HepG2 (cell line): ENCODE results near the gene ERH. TPM values are rescaled to one million over a fixed set of nuclear protein-coding genes. Genes with fewer than 3 reads are reported as not detected.
A peak's percentile ranks its signal among the peaks of the same experiment; 100 is the strongest.

Source experiments
- CBX5 ChIP-seq: sonication (generic); formaldehyde crosslinking; IDR thresholded peaks from 2 replicates; pipeline ENCODE4 v1.4.0; 2020; ENCODE audit warnings: missing genetic modification reagents, borderline replicate concordance
- CCDC6 ChIP-seq: sonication (generic); formaldehyde crosslinking; IDR thresholded peaks from 2 replicates; pipeline ENCODE4 v1.8.1; 2022; ENCODE audit warnings: mild to moderate bottlenecking, missing genetic modification reagents, moderate library complexity
- CSRNP2 ChIP-seq: sonication (generic); formaldehyde crosslinking; conservative IDR thresholded peaks from 2 replicates; pipeline ENCODE4 v1.8.0; 2022; ENCODE audit warnings: low read depth, missing genetic modification reagents
- GATAD2A ChIP-seq: IDR thresholded peaks from 2 replicates; pipeline ENCODE4 v1.6.1; 2016
- HHEX ChIP-seq: IDR thresholded peaks from 2 replicates; pipeline ENCODE4 v1.6.1; 2016; ENCODE audit warnings: control low read depth
- HNRNPLL ChIP-seq: fragments of 200-400 bp; formaldehyde crosslinking; IDR thresholded peaks from 2 replicates; pipeline ENCODE4 v1.6.1; 2017; ENCODE audit warnings: mild to moderate bottlenecking, low read depth, low read length; ENCODE audit not compliant: poor library complexity, severe bottlenecking
- KDM6A ChIP-seq: IDR thresholded peaks from 2 replicates; pipeline ENCODE4 v1.6.1; 2016; ENCODE audit warnings: low read depth
- MBD4 ChIP-seq: IDR thresholded peaks from 2 replicates; pipeline ENCODE4 v1.6.1; 2012; ENCODE audit warnings: low read length, inconsistent platforms, borderline replicate concordance
- MEIS2 ChIP-seq: sonication (generic); formaldehyde crosslinking; IDR thresholded peaks from 2 replicates; pipeline ENCODE4 v1.9.0; 2021; ENCODE audit warnings: mild to moderate bottlenecking, missing genetic modification reagents
- NFKBIZ ChIP-seq: IDR thresholded peaks from 2 replicates; pipeline ENCODE4 v1.6.1; 2018; ENCODE audit warnings: missing genetic modification reagents, missing compliant biosample characterization
- PAX8 ChIP-seq: sonication (generic); formaldehyde crosslinking; IDR thresholded peaks from 2 replicates; pipeline ENCODE4 v1.8.0; 2022; ENCODE audit warnings: mild to moderate bottlenecking, missing genetic modification reagents, borderline replicate concordance
- RFXAP ChIP-seq: sonication (generic); formaldehyde crosslinking; IDR thresholded peaks from 2 replicates; pipeline ENCODE4 v1.4.0; 2020; ENCODE audit warnings: missing genetic modification reagents, borderline replicate concordance
- SIX1 ChIP-seq: sonication (generic); formaldehyde crosslinking; IDR thresholded peaks from 2 replicates; pipeline ENCODE4 v1.4.0; 2020; ENCODE audit warnings: missing genetic modification reagents, borderline replicate concordance
- SIX4 ChIP-seq: sonication (generic); formaldehyde crosslinking; IDR thresholded peaks from 2 replicates; pipeline ENCODE4 v1.4.0; 2020; ENCODE audit warnings: missing genetic modification reagents
- SOX5 ChIP-seq: IDR thresholded peaks from 2 replicates; pipeline ENCODE4 v1.6.1; 2016; ENCODE audit warnings: borderline replicate concordance
- SRY ChIP-seq: sonication (generic); formaldehyde crosslinking; IDR thresholded peaks from 2 replicates; pipeline ENCODE4 v1.8.0; 2022; ENCODE audit warnings: mild to moderate bottlenecking, missing genetic modification reagents
- THAP7 ChIP-seq: sonication (generic); formaldehyde crosslinking; IDR thresholded peaks from 2 replicates; pipeline ENCODE4 v1.8.1; 2023; ENCODE audit warnings: mild to moderate bottlenecking, missing genetic modification reagents
- ZMYM4 ChIP-seq: sonication (generic); formaldehyde crosslinking; IDR thresholded peaks from 2 replicates; pipeline ENCODE4 v1.8.1; 2023; ENCODE audit warnings: mild to moderate bottlenecking, missing genetic modification reagents
- ZNF274 ChIP-seq: sonication (generic); formaldehyde crosslinking; IDR thresholded peaks from 2 replicates; pipeline ENCODE4 v1.5.1; 2020; ENCODE audit warnings: mild to moderate bottlenecking, missing genetic modification reagents
- ZNF3 ChIP-seq: IDR thresholded peaks from 2 replicates; pipeline ENCODE4 v1.7.0; 2017; ENCODE audit warnings: inconsistent platforms
- ZNF510 ChIP-seq: sonication (generic); formaldehyde crosslinking; IDR thresholded peaks from 2 replicates; pipeline ENCODE4 v1.4.0; 2020; ENCODE audit warnings: low read depth, mild to moderate bottlenecking, missing genetic modification reagents
- ZNF616 ChIP-seq: sonication (generic); formaldehyde crosslinking; IDR thresholded peaks from 2 replicates; pipeline ENCODE4 v1.5.0; 2020; ENCODE audit warnings: low read depth, mild to moderate bottlenecking, missing genetic modification reagents
- polyA plus RNA-seq, 8 experiments: library from polyadenylated mRNA; depleted of rRNA in 3 of 8; stranded (reverse) in 7 of 8; unstranded in 1 of 8; fragments of >200 nt; fragmentation: Illumina TruSeq in 4 of 8; extraction: Trizol in 4 of 8; gene quantifications; 2 replicates each; pipeline versions ENCODE4 v1.2.1 to v1.2.3, GENCODE V29; 2011 to 2016; ENCODE audit warnings: low read depth in 4 of 8, missing spikeins in 1 of 8, mixed read lengths in 1 of 8; ENCODE audit not compliant: insufficient read depth in 1 of 8
- total RNA-seq, 5 experiments: library from RNA; depleted of rRNA; stranded (reverse); fragments of >200 nt; fragmentation: Illumina TruSeq; extraction: Trizol; gene quantifications; 2 replicates each; pipeline ENCODE4 v1.2.3, GENCODE V29; 2016; ENCODE audit warnings: low read depth in 1 of 5
- TF ChIP-seq, protein P1 (sequence below): IDR thresholded peaks from 2 replicates; pipeline ENCODE4 v1.6.1; 2016; ENCODE audit warnings: low read depth, control low read depth
- TF ChIP-seq, protein P2 (sequence below): sonication (generic); formaldehyde crosslinking; IDR thresholded peaks from 2 replicates; pipeline ENCODE4 v1.8.1; 2023; ENCODE audit warnings: mild to moderate bottlenecking, inconsistent platforms, moderate library complexity, missing genetic modification reagents, borderline replicate concordance
- TF ChIP-seq, protein P3 (sequence below): IDR thresholded peaks from 2 replicates; pipeline ENCODE4 v1.6.1; 2018; ENCODE audit warnings: missing genetic modification reagents

ERH gene
- total and polyA plus RNA-seq, 2 of the 13 experiments (the other 11 are each of a cell fraction or from before 2014, with no cell fraction given) = 105 to 341 TPM

- TF ChIP-seq ZNF616 (CRISPR knock-in tag) (no peak), PAX8 (CRISPR knock-in tag) (peak; percentile 52; the same call in 1 of the 2 replicates), ZMYM4 (peak; percentile 72), CBX5 (CRISPR knock-in tag) (no peak; the same call in 1 of the 2 replicates), MBD4 (no peak), CCDC6 (CRISPR knock-in tag) (peak; percentile 75; the same call in 1 of the 2 replicates), SRY (no peak; the same call in 1 of the 2 replicates), ZNF274 (CRISPR knock-in tag) (peak; percentile 20), RFXAP (CRISPR knock-in tag) (no peak), MEIS2 (CRISPR knock-in tag) (peak; percentile 29; the same call in 1 of the 2 replicates), CSRNP2 (no peak), SIX1 (CRISPR knock-in tag) (no peak; the same call in 1 of the 2 replicates), NFKBIZ (0 out of 2 replicates have a peak, but pooled peaks have one; percentile 23), THAP7 (CRISPR knock-in tag) (peak; percentile 24; the same call in 1 of the 2 replicates), KDM6A (CRISPR knock-in tag) (0 out of 2 replicates have a peak, but pooled peaks have one; percentile 9), HNRNPLL (peak; percentile 47), ZNF510 (CRISPR knock-in tag) (no peak), GATAD2A (peak; percentile 43; the same call in 1 of the 2 replicates), ZNF3 (CRISPR knock-in tag) (0 out of 2 replicates have a peak, but pooled peaks have one; percentile 10), SIX4 (CRISPR knock-in tag) (peak; percentile 49; the same call in 1 of the 2 replicates), HHEX (CRISPR knock-in tag) (no peak), SOX5 (CRISPR knock-in tag) (0 out of 2 replicates have a peak, but pooled peaks have one; percentile 18)
- TF ChIP-seq, protein P1, sequence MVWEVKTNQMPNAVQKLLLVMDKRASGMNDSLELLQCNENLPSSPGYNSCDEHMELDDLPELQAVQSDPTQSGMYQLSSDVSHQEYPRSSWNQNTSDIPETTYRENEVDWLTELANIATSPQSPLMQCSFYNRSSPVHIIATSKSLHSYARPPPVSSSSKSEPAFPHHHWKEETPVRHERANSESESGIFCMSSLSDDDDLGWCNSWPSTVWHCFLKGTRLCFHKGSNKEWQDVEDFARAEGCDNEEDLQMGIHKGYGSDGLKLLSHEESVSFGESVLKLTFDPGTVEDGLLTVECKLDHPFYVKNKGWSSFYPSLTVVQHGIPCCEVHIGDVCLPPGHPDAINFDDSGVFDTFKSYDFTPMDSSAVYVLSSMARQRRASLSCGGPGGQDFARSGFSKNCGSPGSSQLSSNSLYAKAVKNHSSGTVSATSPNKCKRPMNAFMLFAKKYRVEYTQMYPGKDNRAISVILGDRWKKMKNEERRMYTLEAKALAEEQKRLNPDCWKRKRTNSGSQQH (CRISPR knock-in tag) = peak; percentile 32
- TF ChIP-seq, protein P2, sequence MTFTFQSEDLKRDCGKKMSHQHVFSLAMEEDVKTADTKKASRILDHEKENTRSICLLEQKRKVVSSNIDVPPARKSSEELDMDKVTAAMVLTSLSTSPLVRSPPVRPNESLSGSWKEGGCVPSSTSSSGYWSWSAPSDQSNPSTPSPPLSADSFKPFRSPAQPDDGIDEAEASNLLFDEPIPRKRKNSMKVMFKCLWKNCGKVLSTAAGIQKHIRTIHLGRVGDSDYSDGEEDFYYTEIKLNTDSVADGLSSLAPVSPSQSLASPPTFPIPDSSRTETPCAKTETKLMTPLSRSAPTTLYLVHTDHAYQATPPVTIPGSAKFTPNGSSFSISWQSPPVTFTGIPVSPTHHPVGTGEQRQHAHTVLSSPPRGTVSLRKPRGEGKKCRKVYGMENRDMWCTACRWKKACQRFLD (CRISPR knock-in tag) = peak; percentile 47; the same call in 1 of the 2 replicates
- TF ChIP-seq, protein P3, sequence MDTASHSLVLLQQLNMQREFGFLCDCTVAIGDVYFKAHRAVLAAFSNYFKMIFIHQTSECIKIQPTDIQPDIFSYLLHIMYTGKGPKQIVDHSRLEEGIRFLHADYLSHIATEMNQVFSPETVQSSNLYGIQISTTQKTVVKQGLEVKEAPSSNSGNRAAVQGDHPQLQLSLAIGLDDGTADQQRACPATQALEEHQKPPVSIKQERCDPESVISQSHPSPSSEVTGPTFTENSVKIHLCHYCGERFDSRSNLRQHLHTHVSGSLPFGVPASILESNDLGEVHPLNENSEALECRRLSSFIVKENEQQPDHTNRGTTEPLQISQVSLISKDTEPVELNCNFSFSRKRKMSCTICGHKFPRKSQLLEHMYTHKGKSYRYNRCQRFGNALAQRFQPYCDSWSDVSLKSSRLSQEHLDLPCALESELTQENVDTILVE (CRISPR knock-in tag) = 0 out of 2 replicates have a peak, but pooled peaks have one; percentile 69
Observed at GRCh38 chr14:69398053-69398817, at the start of gene ERH, which contains the start of gene SLC39A9 (continued).
